ENCODE measurements around the gene KLHL21. TPM values are rescaled to one million over a fixed set of nuclear protein-coding genes. Genes with fewer than 3 reads are reported as not detected.
"Not testable (repeated sequence)": the region's sequence is repeated elsewhere in the genome, so short reads cannot be mapped to it uniquely, and the experiment has no call there.

The KLHL21 gene, protein sequence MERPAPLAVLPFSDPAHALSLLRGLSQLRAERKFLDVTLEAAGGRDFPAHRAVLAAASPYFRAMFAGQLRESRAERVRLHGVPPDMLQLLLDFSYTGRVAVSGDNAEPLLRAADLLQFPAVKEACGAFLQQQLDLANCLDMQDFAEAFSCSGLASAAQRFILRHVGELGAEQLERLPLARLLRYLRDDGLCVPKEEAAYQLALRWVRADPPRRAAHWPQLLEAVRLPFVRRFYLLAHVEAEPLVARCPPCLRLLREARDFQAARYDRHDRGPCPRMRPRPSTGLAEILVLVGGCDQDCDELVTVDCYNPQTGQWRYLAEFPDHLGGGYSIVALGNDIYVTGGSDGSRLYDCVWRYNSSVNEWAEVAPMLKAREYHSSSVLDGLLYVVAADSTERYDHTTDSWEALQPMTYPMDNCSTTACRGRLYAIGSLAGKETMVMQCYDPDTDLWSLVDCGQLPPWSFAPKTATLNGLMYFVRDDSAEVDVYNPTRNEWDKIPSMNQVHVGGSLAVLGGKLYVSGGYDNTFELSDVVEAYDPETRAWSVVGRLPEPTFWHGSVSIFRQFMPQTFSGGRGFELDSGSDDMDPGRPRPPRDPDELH
- 10 to 100 TPM; 33.7 to 35.5 TPM for total RNA-seq

DNA sequence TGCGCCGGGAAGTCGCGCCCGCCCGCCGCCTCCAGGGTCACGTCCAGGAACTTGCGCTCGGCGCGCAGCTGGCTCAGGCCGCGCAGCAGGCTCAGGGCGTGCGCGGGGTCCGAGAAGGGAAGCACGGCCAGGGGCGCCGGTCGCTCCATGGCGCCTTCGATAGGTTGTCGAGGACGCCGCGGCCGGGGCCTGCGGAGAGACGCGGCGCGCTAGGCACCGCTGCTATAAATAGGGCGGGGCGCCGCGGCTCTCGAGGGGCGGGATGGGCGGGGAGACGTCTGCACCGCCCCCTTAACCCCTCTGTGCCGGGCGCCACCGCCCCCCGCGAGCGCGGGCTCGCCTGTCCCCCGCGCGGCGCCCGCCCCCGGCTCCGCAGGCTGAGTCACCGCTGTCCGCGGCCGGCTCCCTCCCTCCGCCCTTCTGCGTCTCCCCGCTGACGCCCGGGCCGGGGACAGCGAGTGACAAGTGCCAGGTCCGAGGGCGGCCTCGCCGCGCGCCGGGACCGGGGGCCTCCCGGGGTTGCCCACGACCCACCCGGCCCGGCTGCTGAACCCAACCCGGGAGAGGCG lies at the start of gene KLHL21:
TSS of gene KLHL21 (minus strand) at position 201 of the 569 bp plus-strand sequence. CDS start at position 149, 52 bp downstream.
- POLR2A ChIA-PET: interaction anchor here (0.5 to 3.5 kb wide), 12 partner anchors 9 to 139 kb away, joined by 3 to 20 read pairs (median 4); partner anchors contain the start of genes DNAJC11, NOL9, PHF13 and TAS1R1
- CTCF ChIA-PET: interaction anchor here (0.7 to 4.2 kb wide), 5 partner anchors 9 to 66 kb away, joined by 3 to 17 read pairs (median 4); partner anchors contain the start of genes NOL9, TAS1R1, THAP3 and ZBTB48

DNA sequence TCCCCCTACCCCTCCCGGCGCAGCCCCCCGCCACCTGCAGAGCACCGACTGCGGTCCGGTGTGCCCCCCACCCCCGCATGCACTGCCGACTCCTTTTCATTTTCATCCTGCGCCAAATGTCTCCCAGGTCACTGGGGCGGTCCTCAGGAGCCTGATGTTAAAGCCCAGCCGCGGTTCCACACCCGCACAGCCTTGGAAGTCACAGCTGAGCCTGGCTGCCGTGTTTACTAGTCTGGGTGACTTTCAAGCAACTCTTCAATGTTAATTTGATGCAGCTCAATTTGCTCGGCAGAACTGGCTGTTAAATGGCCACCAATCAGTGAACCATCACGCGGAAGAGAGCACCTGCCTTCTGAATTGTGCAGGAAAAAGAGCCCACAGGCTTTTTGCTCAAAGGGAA lies 49.2 kb upstream of the KLHL21 start:
- ChIA-PET POLR2A (no interaction called here), CTCF (interaction anchor here (1.1 to 1.4 kb wide), 2 partner anchors 97 to 162 kb away, joined by 3 read pairs; partner anchors contain the start of gene TAS1R1)

DNA sequence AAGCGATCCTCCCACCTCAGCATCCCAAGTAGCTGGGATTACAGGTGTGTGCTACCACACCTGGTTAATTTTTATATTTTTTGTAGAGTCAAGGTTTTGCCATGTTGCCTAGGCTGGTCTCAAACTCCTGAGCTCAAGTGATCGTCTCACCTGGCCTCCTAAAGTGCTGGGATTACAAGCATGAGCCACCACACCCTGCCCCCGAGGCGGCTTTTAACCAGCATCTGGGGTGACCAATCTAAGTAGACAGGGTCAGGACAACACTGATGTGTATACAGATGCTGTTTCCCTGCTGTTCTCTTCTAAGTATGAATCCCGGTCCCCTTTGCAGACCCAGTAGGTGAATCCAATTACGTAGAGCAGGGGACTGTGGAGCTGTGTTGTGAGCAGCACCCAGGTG lies 45.9 kb upstream of the KLHL21 start:
- CTCF ChIA-PET: no interaction called here
- POLR2A ChIA-PET: no interaction called here

DNA sequence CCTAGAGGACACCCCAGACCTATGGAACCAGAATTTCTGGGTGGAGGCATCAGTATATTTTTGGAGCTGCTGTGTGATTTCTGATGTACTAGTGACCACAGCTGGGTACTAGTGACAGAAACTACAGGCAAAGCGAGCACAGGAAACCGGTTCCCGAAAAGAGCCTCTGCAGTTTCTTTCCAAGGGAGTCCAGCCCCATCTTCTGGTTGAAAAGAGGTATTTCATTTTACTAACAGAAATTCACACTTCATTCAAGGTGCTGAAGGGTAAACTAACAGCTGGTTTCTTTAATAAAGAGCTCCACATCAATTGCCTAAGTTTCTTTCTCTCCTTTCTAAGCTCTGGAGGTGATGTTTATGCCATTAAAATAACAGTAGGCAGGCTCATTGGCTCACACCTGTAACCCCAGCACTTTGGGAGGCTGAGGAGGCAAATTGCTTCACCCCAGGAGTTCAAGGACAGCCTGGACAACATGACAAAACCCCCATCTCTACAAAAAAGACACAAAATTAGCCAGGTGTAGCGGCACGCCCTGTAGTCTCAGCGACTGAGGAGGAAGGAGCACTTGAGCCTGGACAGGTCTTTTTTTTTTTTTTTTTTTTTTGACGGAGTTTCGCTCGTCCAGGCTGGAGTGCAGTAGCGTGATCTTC lies 44.0 kb upstream of the KLHL21 start:
- POLR2A ChIA-PET: no interaction called here
- CTCF ChIA-PET: interaction anchor here (0.6 to 1.4 kb wide), 6 partner anchors 9 to 839 kb away, joined by 3 to 6 read pairs (median 4); partner anchors contain the start of genes NOL9 and TAS1R1

DNA sequence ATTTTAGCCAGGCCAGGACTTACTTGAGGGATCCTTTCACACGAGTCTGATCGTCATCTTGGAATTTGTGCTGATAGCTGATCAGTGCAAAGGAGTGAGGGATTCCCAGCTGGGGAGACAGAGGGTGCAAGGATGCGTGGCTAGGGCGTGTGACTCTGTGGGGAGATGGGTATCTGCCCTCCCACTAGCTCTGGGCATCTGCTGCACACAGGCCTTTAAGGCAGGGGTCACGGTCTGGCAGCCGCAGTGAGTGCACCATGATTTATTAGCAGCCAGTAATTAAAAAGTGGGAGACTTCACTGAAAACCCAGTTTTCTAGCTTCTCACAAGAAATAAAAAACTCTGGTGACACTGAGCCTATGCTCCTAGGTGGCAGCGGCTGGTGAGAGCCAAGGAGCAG lies 42.3 kb upstream of the KLHL21 start:
- POLR2A ChIA-PET: no interaction called here
- CTCF ChIA-PET: interaction anchor here (0.8 to 1.2 kb wide), 3 partner anchors 13 to 173 kb away, joined by 3 read pairs; no protein-coding TSS in a partner anchor

DNA sequence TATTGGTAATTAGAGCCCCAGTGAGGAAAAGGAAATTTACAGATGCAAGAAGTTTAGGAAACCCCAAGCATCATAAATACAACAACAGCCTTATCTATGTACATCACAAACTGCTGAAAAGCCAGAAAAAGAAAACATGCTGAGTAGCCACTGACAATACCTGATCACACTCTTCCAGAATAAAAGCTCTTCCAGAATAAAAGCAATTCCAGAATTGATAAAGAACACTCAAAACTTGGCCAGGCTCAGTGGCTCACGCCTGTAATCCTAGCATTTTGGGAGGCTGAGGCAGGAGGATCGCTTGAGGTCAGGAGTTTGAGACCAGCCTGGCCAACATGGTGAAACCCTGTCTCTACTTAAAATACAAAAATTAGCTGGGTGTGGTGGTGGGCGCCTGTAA lies 38.2 kb upstream of the KLHL21 start:
- CTCF ChIA-PET: interaction anchor here (0.6 kb wide), 1 partner anchor 228 kb away, joined by 3 read pairs; no protein-coding TSS in a partner anchor
- POLR2A ChIA-PET: not testable (repeated sequence)

DNA sequence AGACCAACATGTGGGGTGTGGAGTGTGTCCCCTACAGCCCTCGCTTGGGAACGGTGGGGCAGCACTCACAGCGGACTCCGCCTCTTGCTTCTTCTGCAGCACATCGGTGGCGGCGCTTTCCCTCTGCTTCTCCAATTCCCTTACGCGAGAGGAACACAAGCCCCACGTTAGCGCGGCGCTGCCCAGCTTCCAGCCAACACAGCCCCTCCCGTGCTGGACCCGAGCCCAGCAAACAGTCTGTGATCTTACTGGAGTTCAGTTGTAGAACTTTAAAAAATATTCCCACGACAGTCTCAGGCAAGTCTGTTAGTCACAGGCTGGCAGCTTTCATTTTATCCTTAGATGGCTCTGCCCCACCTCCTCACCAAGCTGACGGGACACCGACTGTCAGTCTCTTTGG lies 35.6 kb upstream of the KLHL21 start:
- ChIA-PET CTCF (no interaction called here), POLR2A (no interaction called here)

DNA sequence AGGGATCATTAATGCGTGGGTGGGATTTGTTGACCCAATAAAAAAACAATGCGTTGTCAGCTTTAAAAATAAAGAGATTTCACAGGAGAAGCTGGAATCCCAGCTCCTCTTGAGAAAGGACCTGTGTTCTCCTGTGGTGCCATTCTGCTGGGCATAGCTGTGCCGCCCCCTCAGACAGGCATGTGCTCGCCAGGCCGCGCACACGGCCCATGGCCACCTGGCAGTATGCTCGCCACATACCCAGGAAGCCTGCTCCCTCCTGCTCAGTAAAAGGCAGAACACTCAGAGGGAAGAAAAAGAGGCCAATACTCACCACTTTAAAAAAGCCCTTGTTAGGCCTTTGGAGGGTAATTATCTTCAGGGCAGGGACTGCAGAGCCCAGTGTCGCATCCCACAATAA lies 35.1 kb upstream of the KLHL21 start:
- CTCF ChIA-PET: interaction anchor here (1.0 kb wide), 1 partner anchor 82 kb away, joined by 3 read pairs; the partner anchor contains the start of gene TAS1R1
- POLR2A ChIA-PET: no interaction called here

DNA sequence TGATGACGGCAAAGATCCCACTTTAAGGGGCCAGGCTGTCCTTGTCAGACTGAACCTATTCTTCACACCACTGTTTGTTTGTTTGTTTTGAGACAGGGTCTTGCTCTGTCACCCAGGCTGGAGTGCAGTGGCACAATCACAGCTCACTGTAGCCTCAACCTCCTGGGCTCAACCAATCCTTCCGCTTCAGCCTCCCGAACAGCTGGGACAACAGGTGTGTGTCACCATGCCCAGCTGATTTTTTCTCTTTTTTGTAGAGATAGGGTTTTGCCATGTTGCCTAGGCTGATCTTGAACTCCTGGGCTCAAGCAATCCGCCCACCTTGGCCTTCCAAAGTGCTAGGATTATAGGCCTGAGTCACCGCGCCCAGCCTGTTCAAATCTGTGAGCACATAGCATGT lies 34.1 kb upstream of the KLHL21 start:
- POLR2A ChIA-PET: not testable (repeated sequence)
- CTCF ChIA-PET: interaction anchor here (1.0 kb wide), 1 partner anchor 81 kb away, joined by 3 read pairs; the partner anchor contains the start of gene TAS1R1

DNA sequence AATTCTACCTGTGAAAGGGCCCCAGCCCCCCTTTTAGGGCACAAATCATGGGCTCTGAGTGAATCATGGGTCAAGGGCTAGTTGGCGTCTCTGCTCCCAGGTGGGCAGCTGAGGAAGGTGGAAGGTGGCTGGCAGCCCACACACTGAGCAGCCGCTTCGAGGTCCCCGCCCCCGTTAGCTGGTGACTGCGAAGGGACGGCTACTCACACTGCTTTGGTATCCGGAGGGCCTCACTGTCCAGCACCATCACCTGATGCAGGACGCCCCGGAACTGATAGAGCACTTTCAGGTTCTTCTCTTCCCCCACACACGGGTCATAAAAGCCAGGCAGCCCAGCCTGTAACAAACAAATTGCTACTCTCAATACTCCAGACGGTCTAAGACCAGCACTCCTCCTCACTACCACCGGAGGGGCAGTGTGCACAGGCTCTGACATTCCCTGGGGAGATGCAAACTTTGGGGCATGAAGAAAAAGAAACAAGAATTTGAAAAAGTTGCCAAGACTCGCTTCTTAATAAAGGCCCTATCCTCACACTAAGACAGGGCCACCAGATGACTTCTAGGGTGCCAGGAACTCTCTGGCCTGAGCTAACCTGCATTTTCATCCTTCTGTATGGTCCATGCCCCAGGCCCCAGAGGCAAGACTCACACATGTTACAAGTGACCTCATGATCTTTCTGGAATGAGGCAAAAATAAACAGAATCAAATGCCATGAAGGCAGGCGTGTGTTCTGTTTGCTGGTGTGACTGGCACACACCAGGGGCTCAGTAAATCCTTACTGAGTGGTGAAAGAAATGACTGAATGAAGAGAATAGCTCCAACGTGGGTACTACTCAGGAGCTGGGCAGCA lies 33.5 kb upstream of the KLHL21 start:
- CTCF ChIA-PET: no interaction called here
- POLR2A ChIA-PET: no interaction called here

DNA sequence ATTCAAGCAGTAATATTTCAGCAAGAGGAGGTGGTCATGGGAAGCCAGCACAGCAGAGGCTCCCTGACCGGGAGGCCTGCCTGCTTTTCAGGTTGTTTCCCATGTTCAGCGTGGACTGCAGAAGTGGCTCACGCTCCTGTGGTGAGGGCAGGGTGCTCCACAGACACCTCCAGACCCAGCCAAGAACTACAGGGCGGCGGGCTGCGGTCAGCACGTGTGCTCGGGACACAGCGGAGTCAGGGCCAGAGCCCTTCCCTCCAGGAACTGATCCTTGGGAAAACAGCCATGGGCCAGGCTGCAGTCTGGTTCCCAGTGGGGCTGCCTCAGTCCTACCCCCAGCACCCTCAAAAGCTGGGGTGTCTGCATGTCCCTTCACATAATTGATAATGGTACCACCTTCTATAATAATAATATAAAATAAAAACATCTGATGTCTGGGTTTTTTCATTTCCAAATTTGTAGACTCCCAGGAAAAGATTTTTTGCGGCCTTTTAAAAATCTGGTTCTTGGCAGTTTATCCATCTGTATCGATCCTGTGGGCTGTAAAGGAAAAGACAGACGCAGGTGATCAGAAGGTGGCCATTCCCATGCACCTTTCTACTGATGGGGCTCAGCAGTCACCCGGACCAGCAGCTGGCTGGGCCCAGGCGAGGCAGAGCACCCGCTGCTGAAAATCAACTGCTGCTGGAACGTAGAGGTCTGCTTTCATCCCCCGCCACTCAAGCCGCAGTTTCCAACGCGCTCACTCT lies 32.7 kb upstream of the KLHL21 start:
- ChIA-PET POLR2A (no interaction called here), CTCF (interaction anchor here (0.8 to 1.5 kb wide), 4 partner anchors 11 to 80 kb away, joined by 3 to 5 read pairs (median 4); partner anchors contain the start of gene TAS1R1)

DNA sequence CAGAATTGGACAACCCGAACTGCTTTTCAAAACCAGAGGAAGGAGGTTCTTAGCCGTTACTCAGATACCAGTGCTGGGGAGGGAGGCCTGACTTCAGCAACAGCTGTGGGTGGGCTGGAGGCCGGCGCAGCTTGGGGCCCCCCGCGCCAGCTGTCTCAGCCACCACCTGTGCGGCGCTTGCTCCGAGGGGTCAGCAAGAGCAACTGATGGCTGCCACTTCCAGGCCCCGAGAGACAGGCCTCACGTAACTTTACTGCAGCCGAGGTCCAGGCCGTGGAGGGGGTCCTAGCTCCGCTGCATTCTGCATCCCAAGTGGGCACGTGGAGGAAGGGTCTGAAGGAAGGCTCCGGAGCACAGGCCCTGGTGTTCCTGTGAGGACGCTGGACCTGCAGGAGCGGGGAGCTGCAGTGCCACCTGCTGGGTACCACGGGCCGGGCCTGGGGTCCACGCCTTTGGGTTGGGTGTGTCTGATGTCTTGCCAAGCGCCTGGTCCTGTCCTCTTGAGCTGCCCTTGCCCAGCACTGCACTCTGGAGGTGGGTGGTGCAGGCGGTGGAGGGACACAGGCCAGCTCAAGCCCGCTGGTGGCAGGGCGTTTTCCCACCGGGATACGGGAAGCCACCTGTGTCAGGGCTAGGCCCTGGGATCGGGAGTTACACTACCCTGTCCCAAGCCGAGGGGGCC lies 31.8 kb upstream of the KLHL21 start:
- ChIA-PET CTCF (interaction anchor here (0.8 to 1.5 kb wide), 5 partner anchors 12 to 81 kb away, joined by 3 to 5 read pairs (median 3); partner anchors contain the start of gene TAS1R1), POLR2A (no interaction called here)

DNA sequence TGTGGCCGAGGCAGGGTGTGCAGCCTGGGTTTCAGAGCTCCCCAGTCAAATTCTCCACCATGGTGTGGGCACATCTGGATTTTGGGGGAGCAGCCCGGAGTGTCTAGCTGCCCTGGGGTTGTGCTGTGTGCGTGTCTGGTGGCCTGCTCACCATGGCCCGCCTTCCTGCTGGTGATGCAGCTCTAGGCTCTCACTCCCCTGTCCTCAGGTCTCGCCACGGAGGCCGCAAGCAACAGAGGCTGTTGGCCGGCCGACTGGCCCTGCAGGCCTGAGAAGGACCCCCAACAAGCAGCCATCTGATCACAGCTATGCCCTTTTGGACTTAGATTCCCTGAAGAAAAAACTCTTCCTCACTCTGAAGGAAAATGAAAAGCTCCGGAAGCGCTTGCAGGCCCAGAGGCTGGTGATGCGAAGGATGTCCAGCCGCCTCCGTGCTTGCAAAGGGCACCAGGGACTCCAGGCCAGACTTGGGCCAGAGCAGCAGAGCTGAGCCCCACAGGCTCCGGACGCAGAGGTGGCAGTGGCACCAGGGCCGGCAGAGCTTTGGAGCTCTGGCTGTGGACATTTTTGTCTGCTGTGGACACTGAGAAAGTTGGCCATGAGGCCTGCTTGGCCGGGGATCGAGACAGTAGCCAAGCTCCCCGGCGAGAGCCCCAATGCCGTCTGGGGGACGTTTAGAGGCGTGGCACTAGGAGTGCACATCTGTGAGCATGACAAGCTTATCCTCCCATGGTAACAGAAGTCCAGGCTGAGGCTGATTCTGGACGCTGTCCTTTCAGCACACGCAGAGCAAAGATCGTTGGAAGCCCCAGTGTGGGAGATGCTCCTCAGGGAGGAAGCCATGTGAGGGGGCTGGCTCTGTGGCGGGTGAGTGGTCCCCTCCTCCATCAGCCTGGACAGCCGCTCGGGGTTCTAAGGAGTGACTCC lies 30.2 kb upstream of the KLHL21 start:
- ChIA-PET POLR2A (no interaction called here), CTCF (interaction anchor here (0.6 to 0.8 kb wide), 2 partner anchors 51 to 228 kb away, joined by 4 read pairs; no protein-coding TSS in a partner anchor)

DNA sequence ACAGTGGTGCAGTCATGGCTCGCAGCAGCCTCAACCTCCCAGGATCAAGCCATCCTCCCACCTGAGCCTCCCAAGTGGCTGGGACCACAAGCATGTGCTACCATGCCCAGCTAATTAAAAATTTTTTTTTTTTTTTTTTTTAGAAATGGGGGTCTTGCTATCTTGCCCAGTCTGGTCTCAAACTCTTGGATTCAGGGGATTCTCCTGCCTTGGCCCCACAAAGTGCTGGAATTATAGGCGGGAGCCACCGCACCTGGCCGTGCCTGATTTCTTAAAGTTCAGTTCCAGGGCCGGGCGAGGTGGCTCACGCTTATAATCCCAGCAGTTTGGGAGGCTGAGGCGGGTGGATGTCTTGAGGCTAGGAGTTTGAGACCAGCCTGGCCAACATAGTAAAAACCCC lies 28.4 kb upstream of the KLHL21 start:
- CTCF ChIA-PET: interaction anchor here (1.1 kb wide), 1 partner anchor 14 kb away, joined by 3 read pairs; no protein-coding TSS in a partner anchor
- POLR2A ChIA-PET: interaction anchor here (0.7 kb wide), 1 partner anchor 10 kb away, joined by 8 read pairs; no protein-coding TSS in a partner anchor

DNA sequence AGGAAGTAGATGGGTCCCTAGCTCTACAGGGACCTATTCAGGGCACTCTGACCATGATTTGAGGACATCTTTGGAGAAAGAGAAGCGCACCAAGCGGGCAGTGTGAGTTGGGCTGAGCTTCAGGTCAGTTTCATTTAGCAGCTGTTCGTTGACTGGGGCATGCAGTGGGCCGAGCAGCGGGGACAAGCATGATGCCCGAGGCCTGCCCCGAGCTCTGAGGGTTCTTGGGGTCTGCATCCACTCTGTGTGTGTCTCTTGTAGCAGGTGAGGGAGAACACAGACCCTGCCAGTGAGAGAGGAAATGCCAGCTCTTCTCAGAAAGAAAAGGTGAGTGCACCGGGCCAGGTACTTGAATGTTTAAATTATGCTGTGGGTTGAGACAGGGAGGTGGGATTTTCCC lies 27.4 kb upstream of the KLHL21 start:
- CTCF ChIA-PET: interaction anchor here (1.0 to 1.1 kb wide), 2 partner anchors 15 to 153 kb away, joined by 3 read pairs; no protein-coding TSS in a partner anchor
- POLR2A ChIA-PET: no interaction called here

DNA sequence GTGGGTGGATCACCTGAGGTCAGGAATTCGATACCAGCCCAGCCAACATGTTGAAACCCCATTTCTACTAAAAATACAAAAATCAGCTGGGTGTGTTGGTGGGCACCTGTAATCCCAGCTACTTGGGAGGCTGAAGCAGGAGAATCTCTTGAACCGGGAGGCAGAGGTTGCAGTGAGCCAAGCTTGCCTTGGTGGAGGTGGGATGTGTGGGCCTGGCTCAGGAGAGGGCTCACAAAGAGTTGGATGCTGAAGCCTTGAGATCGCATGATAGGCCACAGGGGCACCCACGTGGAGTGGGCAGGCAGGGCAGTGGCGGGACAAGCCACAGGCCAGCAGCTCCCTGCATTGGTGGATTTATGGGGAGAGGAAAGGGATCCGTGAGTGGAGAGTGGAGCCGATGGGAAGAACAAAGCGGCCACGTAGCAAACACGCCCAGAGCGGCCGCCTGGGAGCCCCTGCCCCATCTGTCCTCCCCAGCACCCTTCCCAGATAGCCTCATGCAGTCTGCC lies 26.4 kb upstream of the KLHL21 start:
- ChIA-PET POLR2A (no interaction called here), CTCF (interaction anchor here (0.6 kb wide), 1 partner anchor 35 kb away, joined by 3 read pairs; no protein-coding TSS in a partner anchor)
